ENCODE measurements around the gene P2RY14. TPM values are rescaled to one million over a fixed set of nuclear protein-coding genes. Genes with fewer than 3 reads are reported as not detected.

The P2RY14 gene
- total and polyA plus RNA-seq, 2 of the 13 experiments (the other 11 are each of a cell fraction or from before 2014, with no cell fraction given): not detected

DNA sequence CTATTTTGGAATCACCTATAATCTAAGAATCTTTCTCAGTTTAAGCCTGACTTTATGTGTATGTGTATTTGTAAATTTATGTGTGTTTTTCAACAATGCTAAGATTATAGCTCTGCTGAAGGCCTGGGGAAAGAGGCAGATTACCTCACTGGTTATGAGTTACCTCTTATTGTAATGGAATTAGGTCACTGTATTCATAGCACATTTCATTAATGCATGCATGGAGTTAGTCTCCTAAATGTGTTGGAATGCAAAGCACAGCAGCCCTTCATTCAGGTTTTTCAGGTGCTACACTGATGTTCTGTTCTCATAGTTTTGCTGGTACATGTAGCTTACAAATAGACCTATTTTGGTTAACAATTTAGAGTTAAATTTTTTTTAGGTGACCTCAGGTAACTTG is 28.8 kb upstream of the P2RY14 start:
- DNase-seq (ENCODE audit: low spot score) (no peak), ATAC-seq (no peak), FAIRE-seq (no peak)
- H3K27ac ChIP-seq (ENCODE audit: extremely low read length, insufficient read depth, low read length): no peak overlapping the region
- H3K9me3 ChIP-seq (ENCODE audit: low read length): no peaks in the 10 kb centered on the region
- ChIA-PET POLR2A (no interaction called here), CTCF (ENCODE audit: low intra/inter-chr PET ratio, low total read pairs) (no interaction called here)
- no peaks in the 10 kb centered on the region for H3K79me2 ChIP-seq (ENCODE audit: insufficient read depth, low read length)
- H3K4me2 ChIP-seq (ENCODE audit: low read depth, low read length): no peak overlapping the region
- no peaks in the 10 kb centered on the region for H3K27me3 ChIP-seq (ENCODE audit: control insufficient read depth in 1 of 2, insufficient read depth in 2 of 2, low read length in 2 of 2)
- no peak for TF ChIP-seq ZNF362 (CRISPR knock-in tag; IDR thresholded peaks at IDR 0.05; ENCODE audit: borderline replicate concordance)
- TF ChIP-seq JARID2 (CRISPR knock-in tag; IDR thresholded peaks at IDR 0.05; ENCODE audit: insufficient replicate concordance): no peak
- no peak for TF ChIP-seq FOXM1 (CRISPR knock-in tag; IDR thresholded peaks at IDR 0.05)
- TF ChIP-seq ZBTB26 (CRISPR knock-in tag; IDR thresholded peaks at IDR 0.05; ENCODE audit: borderline replicate concordance): no peak
- no peak for TF ChIP-seq ATF7-NPFF (CRISPR knock-in tag; IDR thresholded peaks at IDR 0.05; ENCODE audit: low read depth)
- no peak for TF ChIP-seq ZNF572 (CRISPR knock-in tag; IDR thresholded peaks at IDR 0.05)
- TF ChIP-seq, protein P1, sequence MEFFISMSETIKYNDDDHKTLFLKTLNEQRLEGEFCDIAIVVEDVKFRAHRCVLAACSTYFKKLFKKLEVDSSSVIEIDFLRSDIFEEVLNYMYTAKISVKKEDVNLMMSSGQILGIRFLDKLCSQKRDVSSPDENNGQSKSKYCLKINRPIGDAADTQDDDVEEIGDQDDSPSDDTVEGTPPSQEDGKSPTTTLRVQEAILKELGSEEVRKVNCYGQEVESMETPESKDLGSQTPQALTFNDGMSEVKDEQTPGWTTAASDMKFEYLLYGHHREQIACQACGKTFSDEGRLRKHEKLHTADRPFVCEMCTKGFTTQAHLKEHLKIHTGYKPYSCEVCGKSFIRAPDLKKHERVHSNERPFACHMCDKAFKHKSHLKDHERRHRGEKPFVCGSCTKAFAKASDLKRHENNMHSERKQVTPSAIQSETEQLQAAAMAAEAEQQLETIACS (CRISPR knock-in tag; IDR thresholded peaks at IDR 0.05): no peak
- no peak for TF ChIP-seq HOXA5 (CRISPR knock-in tag; IDR thresholded peaks at IDR 0.05)
- no peak for TF ChIP-seq AGO2 (optimal IDR thresholded peaks at IDR 0.05; ENCODE audit: low read depth, low read length)
- TF ChIP-seq ZBTB1 (CRISPR knock-in tag; IDR thresholded peaks at IDR 0.05; ENCODE audit: borderline replicate concordance): no peak
- TF ChIP-seq ZBTB21 (CRISPR knock-in tag; IDR thresholded peaks at IDR 0.05): no peak
- TF ChIP-seq ZNF563 (CRISPR knock-in tag; IDR thresholded peaks at IDR 0.05): no peak
- TF ChIP-seq ZNF772 (CRISPR knock-in tag; IDR thresholded peaks at IDR 0.05): no peak
- TF ChIP-seq KDM5A (IDR thresholded peaks at IDR 0.05; ENCODE audit: borderline replicate concordance, low read length): no peak
- TF ChIP-seq HOXA9 (CRISPR knock-in tag; IDR thresholded peaks at IDR 0.05; ENCODE audit: borderline replicate concordance): no peak
- TF ChIP-seq, protein P2, sequence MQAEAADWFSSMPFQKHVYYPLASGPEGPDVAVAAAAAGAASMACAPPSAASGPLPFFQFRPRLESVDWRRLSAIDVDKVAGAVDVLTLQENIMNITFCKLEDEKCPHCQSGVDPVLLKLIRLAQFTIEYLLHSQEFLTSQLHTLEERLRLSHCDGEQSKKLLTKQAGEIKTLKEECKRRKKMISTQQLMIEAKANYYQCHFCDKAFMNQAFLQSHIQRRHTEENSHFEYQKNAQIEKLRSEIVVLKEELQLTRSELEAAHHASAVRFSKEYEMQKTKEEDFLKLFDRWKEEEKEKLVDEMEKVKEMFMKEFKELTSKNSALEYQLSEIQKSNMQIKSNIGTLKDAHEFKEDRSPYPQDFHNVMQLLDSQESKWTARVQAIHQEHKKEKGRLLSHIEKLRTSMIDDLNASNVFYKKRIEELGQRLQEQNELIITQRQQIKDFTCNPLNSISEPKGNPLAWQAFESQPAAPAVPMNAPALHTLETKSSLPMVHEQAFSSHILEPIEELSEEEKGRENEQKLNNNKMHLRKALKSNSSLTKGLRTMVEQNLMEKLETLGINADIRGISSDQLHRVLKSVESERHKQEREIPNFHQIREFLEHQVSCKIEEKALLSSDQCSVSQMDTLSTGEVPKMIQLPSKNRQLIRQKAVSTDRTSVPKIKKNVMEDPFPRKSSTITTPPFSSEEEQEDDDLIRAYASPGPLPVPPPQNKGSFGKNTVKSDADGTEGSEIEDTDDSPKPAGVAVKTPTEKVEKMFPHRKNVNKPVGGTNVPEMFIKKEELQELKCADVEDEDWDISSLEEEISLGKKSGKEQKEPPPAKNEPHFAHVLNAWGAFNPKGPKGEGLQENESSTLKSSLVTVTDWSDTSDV (CRISPR knock-in tag; IDR thresholded peaks at IDR 0.05): no peak
- no peak for TF ChIP-seq PHF20 (CRISPR knock-in tag; IDR thresholded peaks at IDR 0.05)
- peaks cover 10% of the 10 kb centered on the region for H3K4me1 ChIP-seq (ENCODE audit: insufficient read depth, low read length)
- H3K9ac ChIP-seq (ENCODE audit: insufficient read depth, low read depth, low read length): no peak overlapping the region
- in situ Hi-C loops (cut with HindIII; ENCODE audit: extremely low pct_ligation_motif_present, low pct_unique_long_range_greater_than_20kb): no loop called here
- no peaks in the 10 kb centered on the region for H4K20me1 ChIP-seq (ENCODE audit: insufficient read depth, low read length)
- no peaks in the 10 kb centered on the region for H3K36me3 ChIP-seq (replicated peaks in 1 of 2; ENCODE audit: control insufficient read depth in 1 of 2, insufficient read depth in 2 of 2, low read length in 2 of 2)
- no peak overlapping the region for H3K4me3 ChIP-seq (replicated peaks in 1 of 3; ENCODE audit: insufficient read depth in 1 of 3, low read depth in 2 of 3, low read length in 3 of 3)
- no TSS peak for BruUV-seq (replicated peaks)
- no peak overlapping the region for H2AFZ ChIP-seq (ENCODE audit: low read length)
- intact Hi-C loops (cut with micrococcal nuclease; ENCODE audit: unreplicated experiment): no loop called here

All from HepG2 (cell line).